ES-I3 (cell line): ENCODE results near the gene KIAA1755.
"Not testable (repeated sequence)": the region's sequence is repeated elsewhere in the genome, so short reads cannot be mapped to it uniquely, and the experiment has no call there.

Experiments
- H3K36me3 ChIP-seq: 2 replicates; pipeline ENCODE4 v1.6.1; 2013; ENCODE audit warnings: mild to moderate bottlenecking, low read length, control low read depth, moderate library complexity; ENCODE audit not compliant: insufficient read depth
- H3K4me1 ChIP-seq: 2 replicates; pipeline ENCODE4 v1.6.1; 2013; ENCODE audit warnings: mild to moderate bottlenecking, control low read depth, low read length; ENCODE audit not compliant: insufficient read depth
- H3K9ac ChIP-seq: 2 replicates; pipeline ENCODE4 v1.6.1; 2013; ENCODE audit warnings: low read depth, mild to moderate bottlenecking, low read length, moderate library complexity
- H3K9me3 ChIP-seq: 2 replicates; pipeline ENCODE4 v1.6.1; 2013; ENCODE audit warnings: mild to moderate bottlenecking, low read length, moderate library complexity; ENCODE audit not compliant: control insufficient read depth, insufficient read depth

Gene KIAA1755

DNA sequence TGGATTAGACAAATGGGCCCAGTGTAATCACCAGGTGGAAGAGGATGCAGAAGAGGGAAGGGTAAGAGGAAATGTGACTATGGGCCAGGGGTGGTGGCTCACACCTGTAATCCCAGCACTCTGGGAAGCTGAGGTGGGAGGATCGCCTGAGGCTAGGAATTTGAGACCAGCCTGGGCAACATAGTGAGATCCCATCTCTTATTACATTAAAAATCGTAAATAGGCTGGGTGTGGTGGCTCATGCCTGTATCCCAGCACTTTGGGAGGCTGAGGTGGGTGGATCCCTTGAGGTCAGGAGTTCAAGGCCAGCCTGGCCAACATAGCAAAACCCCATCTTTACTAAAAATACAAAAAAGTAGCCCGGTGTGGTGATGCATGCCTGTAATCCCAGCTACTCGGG is 12.8 kb downstream of the KIAA1755 start:
- not testable (repeated sequence) for H3K9me3 ChIP-seq, H3K9ac ChIP-seq, H3K4me1 ChIP-seq

DNA sequence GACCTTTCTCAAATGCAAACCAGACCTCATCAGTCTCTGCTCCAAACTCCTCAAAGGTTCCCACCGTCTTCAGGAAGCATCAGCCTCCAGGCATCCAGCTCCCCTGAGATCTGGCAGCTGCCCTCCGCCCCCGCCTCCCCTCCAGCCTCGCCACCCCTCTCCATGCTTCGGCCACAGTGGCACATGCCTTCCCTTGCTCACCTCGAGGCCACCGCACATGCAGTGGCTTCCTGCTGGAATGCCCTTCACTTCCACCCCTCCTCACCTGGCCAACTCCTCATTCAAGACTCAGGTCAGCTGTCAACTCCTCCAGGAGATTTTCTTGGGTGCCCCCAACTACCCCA is 13.4 kb downstream of the KIAA1755 start:
- no peak overlapping the region for H3K9ac ChIP-seq
- no peaks in the 10 kb centered on the region for H3K36me3 ChIP-seq
- H3K9me3 ChIP-seq, result peaks cover 4% of the 10 kb centered on the region
- H3K4me1 ChIP-seq, result peaks cover 4% of the 10 kb centered on the region; the same call in 1 of the 2 replicates

More for the DNA sequence above, 12.8 kb downstream of the KIAA1755 start:
- not testable (repeated sequence) for H3K36me3 ChIP-seq

DNA sequence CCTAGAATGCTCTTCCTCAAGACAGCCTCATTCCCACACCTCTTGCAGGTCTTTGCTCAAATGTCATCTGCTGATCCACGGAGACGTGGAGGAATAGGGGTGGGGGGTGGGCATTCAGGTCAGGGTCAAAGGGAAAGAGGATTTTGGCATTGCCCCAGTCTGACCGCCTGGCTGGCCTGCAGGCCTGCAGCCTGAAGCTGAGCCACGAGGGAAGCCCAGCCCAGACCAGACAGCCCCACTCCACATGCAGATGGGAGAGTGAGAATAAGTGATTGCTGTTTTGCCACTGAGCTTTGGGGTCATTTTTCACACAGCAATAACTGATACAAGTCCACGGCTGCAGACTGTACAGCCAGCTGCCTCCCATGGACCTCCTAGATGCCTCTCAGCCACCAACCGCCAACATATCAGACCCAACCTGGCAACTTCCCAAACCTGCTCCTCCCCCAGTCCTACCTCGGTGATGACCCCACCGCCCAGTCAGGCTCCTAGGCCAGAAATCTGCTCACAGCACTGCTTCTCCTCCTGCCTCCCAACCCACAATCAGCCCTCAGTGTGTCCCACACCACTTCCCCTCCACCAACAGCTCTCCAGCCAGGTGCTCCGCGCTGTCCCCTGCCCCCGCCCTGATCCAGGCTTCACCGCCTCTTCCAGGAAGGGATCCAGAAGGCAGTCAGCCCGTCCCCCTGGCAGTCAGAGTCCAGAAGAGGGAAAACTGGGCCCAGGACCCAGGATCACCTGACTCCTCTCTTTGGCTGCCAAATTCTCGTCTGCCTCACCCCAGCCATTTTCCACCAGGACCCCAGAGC is 14.0 kb downstream of the KIAA1755 start:
- no peak overlapping the region for H3K9ac ChIP-seq
- peaks cover 4% of the 10 kb centered on the region; the same call in 1 of the 2 replicates for H3K4me1 ChIP-seq
- H3K36me3 ChIP-seq, result no peaks in the 10 kb centered on the region
- peaks cover 9% of the 10 kb centered on the region for H3K9me3 ChIP-seq

DNA sequence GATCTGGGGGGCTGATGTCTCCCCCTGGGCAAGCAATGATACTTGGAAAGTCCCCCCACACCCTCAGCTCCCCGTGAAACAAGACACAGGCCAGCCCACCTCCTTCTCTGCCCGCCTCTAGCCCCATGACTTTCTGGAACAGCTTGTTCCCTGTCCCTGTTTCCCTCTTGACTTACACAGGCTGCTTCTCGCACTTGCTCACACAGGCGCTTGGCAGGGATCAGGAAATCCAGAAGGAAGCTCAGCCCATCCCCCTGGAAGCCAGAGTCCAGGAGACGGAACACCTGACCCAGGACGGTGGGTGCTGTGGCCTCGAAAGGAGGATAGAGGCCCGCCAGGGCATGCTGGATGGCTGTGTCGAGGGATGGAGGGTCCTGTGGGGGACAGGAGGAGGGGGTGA is 14.8 kb downstream of the KIAA1755 start:
- peaks cover 13% of the 10 kb centered on the region for H3K9me3 ChIP-seq
- H3K36me3 ChIP-seq, result no peaks in the 10 kb centered on the region
- H3K9ac ChIP-seq, result no peak overlapping the region
- H3K4me1 ChIP-seq, result peaks cover 4% of the 10 kb centered on the region; the same call in 1 of the 2 replicates

DNA sequence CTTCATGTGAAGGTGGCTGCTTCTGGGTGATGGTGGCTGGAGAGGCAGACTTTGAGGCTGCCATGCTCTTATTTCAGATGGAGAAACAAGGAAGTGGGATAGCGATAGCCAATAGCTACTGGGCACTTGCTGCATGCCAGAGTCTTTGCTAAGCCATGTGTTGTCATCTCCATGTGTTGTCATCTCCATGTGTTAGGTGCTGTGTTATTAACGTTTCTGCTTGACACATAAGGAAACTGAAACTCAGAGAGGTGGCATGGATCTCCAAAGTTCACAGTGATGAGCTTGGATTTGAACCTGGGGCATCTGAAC is 16.9 kb downstream of the KIAA1755 start:
- no peaks in the 10 kb centered on the region for H3K4me1 ChIP-seq
- H3K9ac ChIP-seq, result no peak overlapping the region
- peaks cover 13% of the 10 kb centered on the region for H3K9me3 ChIP-seq
- H3K36me3 ChIP-seq, result no peaks in the 10 kb centered on the region

DNA sequence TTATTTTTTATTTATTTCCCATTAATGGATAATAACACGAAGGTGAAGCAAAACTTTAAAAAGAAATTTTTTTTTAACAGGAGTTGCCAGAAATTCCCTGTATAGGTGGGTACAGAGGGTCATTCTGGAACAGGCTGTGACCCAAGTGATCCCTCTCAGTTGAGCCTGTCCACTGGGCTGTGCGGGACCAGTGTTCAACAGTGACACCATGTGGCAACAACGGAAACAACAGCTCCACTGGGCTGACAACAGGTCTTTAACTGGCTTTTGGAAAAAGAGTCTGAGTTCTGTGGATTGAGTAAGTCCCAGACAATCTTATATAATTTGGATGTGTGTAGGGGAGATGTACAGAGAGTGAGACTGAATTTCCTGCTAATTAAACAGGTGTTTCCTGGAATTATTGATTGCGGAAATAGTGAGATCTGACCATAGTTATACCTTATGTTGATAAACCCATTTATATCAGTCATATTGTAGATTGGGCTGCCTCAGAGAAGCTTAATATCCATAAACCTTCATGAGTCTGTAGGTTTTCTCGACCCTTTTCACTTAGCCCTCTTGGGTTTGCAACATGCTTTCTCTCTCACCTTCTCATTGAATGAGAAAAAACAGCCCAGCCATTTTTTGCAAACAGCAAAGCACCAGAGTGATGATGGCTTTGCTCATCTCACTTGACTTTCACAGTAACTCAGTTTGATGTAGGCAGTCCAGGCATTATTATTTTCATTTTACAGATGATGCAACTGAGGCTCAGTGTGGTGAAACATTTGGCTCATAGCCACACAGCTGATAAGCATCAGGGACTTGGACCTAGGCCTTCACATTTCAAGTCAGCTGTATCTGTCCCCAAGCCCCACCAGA is 17.5 kb downstream of the KIAA1755 start:
- Histone ChIP-seq H3K9ac (no peak overlapping the region), H3K9me3 (peaks cover 13% of the 10 kb centered on the region), H3K4me1 (no peaks in the 10 kb centered on the region), H3K36me3 (no peaks in the 10 kb centered on the region)

DNA sequence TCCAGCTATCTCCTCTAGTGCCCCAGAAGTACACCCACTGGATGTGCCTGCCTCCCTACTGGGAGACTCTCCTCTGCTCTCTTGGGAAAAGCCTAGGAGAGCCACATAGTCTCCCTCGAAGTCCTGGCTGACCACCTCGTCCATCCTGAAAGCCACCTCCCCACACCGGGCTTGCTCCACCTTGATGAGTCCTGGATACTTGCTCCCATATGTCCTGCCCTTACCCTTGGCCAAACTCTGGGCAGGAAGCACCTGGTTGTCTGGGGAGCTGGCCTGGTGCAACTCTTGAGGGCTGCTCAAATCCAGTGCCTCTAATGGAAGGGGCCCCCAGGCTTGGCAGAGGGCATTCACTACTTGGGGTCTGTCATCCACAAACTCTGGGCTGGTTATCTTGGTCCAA is 19.3 kb downstream of the KIAA1755 start:
- Histone ChIP-seq H3K9me3 (peaks cover 13% of the 10 kb centered on the region), H3K36me3 (no peaks in the 10 kb centered on the region), H3K9ac (no peak overlapping the region)

DNA sequence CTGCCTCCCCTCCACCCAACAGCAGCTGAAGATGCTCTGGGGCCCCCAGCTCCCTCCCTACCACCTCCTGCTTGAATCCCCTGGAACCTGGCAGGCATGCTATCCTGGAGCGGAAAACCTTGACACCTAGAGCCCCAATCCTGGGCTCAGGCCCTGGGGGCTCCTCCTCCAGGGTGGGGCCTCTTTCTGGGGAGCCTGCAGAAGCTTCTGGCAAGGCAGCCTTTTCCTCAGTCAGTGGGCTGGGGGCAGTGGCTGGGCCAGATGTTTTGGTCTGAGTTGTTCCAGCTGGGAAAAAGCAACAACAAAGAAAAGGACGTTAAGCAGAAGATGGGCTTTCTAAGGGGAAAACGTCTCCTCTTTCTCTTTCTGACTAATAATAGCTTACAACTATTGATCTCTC is 21.1 kb downstream of the KIAA1755 start:
- peaks cover 13% of the 10 kb centered on the region for H3K9me3 ChIP-seq

More for the DNA sequence above, 19.3 kb downstream of the KIAA1755 start:
- no peaks in the 10 kb centered on the region for H3K4me1 ChIP-seq

DNA sequence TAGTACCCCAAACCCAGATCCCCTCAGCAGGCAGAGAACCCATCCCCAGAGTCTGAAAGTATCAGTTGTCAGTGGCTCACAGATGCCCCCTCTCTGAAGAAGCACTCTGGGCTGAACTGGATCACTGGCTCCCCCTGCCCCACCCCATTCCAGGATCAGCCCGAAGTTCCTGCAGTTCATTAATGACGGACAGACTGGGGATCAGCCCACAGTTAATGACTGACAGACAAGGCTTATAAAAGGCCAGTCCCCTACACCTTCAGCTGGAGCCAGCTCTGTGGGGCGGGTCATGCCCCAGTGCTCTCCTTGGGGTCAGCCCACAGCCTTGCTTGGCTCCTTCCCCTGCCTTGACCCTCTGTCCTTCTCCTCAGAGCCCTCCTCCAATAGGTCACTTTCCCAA is 21.7 kb downstream of the KIAA1755 start:
- peaks cover 13% of the 10 kb centered on the region for H3K9me3 ChIP-seq
- no peaks in the 10 kb centered on the region for H3K4me1 ChIP-seq
- no peaks in the 10 kb centered on the region for H3K36me3 ChIP-seq
- H3K9ac ChIP-seq, result no peak overlapping the region

More for the DNA sequence above, 21.1 kb downstream of the KIAA1755 start:
- Histone ChIP-seq H3K36me3 (no peaks in the 10 kb centered on the region), H3K4me1 (no peaks in the 10 kb centered on the region), H3K9ac (no peak overlapping the region)

DNA sequence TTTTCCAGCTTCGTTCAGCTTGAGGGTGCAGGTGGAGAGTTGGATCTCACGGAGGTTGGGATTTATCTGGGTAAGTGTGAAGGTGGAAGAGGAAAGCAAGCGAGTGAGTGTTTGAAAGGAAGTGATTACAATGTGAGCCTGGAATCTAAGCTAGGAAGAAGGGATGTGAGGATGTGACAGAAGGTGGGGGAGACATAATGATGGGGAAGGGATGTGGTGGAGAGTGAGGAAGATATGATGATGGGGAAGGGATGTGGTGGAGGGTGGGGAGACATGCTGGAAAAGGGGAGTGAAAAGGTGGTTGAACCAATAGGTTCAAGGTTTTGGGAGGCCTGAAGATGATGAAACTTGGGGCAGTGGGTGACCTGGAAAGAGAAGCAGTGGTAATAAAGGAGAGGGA is 23.2 kb downstream of the KIAA1755 start:
- H3K9ac ChIP-seq, result no peak overlapping the region
- no peaks in the 10 kb centered on the region for H3K36me3 ChIP-seq
- peaks cover 11% of the 10 kb centered on the region for H3K9me3 ChIP-seq
- no peaks in the 10 kb centered on the region for H3K4me1 ChIP-seq

DNA sequence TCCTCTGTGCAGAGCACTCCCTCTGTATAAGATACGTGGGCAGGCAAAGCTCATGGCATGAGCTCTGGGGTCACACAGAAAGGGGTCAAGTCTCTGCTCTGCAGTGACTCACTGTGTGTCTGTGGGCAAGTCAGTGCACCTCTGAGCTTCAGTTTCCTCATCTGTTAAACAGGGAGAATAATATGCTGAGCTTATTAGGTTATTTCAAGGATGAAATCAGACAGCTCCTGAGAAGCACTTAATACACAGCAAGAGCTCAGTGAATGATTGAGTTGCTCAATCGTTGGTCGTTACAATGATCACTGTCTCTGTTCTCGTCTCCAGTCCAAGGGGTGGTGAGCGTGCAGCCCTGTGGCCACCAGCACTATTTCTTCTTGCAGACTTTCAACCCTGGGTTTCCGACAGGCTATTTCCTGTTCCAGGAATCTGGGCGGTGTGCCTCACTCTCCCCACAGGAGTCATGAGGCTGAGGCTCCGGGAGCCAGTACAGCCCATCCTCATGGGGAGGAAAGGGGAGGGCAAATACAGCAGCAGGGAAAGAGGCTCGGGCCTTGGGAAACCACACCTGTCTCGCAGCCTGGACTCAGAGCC is 28.9 kb downstream of the KIAA1755 start:
- no peaks in the 10 kb centered on the region for H3K9me3 ChIP-seq
- no peaks in the 10 kb centered on the region for H3K4me1 ChIP-seq
- no peaks in the 10 kb centered on the region for H3K36me3 ChIP-seq
- no peak overlapping the region for H3K9ac ChIP-seq

DNA sequence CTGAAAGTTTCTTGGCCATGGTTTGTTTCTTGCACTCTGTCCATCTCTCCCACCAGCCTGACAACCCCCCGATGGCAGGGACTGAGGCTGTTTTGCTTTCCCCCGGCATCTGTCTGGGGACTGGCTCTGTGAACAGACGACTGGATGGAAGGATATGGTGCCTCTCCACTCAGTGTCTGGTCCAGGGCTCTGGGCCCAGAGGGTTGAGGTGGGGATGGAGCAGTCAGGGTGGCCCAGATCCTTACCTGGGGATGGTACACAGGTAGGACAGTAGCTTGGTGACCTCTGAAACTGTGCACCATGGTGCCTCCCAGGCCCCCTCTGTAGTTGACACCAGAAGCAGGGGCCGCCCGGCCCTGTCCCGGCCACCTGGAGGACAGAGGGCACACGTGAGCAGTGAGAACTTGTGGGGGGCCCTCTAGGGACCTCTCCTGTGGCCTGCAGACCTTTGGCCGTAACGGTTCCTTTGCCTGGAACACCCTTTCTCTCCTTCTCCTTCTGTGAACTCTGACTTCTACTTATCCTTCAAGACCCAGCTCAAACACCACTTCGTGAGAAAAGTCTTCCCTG is 29.5 kb downstream of the KIAA1755 start:
- Histone ChIP-seq H3K4me1 (no peaks in the 10 kb centered on the region), H3K9me3 (no peaks in the 10 kb centered on the region), H3K36me3 (no peaks in the 10 kb centered on the region), H3K9ac (no peak overlapping the region)

DNA sequence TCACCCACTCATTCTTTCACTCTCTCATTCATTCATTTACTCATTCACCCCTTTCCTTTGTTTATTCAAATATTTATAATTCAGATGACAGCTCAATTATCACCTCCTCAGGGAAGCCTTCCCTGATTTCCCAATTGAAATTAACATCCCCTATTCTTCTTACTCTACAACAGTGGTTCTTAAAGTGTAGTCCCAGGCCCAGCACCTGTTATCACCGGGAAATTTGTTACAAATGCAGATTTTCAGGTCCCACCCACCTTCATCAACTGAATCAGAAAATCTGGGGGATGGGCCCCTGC is 30.3 kb downstream of the KIAA1755 start:
- Histone ChIP-seq H3K9me3 (no peaks in the 10 kb centered on the region), H3K36me3 (no peaks in the 10 kb centered on the region), H3K9ac (no peak overlapping the region), H3K4me1 (no peaks in the 10 kb centered on the region)

DNA sequence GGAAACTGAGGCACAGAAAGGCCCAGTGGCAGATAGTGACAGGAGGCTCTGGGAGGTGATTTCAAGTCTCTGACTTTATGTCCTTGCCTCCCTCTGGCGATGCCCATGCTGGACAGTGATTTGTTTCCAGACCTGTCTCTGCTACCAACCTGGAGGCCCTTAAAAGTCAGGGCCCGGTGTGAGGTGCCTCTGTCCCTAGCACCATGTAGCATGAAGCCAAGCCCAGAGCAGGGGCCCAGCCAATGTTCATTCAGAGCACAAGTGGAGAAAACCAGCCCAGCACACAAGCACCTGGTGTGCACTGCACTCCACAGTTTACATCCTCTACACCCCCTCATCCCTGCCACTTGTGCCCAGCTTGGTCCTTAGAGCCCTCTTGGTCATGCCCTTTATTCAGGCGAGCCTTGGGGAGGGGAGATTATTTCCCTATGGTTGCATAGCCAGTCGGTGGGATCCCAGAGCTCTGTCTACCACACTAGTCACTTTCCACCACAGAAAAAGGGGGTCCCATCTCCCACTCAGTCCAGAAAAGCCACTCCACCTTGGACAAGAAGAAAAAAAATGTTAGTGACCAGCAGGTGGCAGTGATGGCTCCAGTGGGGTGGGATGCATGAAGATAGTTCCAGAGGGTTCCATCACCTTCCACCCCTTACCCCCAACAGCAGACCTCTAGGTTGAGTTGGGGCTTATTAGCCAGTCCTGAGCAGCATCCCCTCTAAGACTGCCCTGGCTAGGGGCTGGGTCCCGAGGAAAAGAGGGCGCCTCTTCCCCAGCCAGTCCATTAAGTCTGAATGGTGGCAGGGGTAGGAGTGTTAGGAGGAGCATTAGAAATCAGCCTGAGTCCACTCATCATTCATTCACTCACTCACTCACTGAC is 30.9 kb downstream of the KIAA1755 start:
- Histone ChIP-seq H3K9me3 (no peaks in the 10 kb centered on the region), H3K9ac (no peak overlapping the region), H3K36me3 (no peaks in the 10 kb centered on the region)

More for the DNA sequence above, 30.9 kb downstream of the KIAA1755 start:
- H3K4me1 ChIP-seq, result no peaks in the 10 kb centered on the region
